IPS-NIHi7 (cell line): ENCODE results near the gene TFRC.
"Not testable (repeated sequence)": the region's sequence is repeated elsewhere in the genome, so short reads cannot be mapped to it uniquely, and the experiment has no call there.

Experiments
- DNase-seq: peaks from one replicate; pipeline ENCODE4 v3.0.0; 2012; ENCODE audit warnings: mixed read lengths; ENCODE audit errors: extremely low spot score

Gene TFRC

DNA sequence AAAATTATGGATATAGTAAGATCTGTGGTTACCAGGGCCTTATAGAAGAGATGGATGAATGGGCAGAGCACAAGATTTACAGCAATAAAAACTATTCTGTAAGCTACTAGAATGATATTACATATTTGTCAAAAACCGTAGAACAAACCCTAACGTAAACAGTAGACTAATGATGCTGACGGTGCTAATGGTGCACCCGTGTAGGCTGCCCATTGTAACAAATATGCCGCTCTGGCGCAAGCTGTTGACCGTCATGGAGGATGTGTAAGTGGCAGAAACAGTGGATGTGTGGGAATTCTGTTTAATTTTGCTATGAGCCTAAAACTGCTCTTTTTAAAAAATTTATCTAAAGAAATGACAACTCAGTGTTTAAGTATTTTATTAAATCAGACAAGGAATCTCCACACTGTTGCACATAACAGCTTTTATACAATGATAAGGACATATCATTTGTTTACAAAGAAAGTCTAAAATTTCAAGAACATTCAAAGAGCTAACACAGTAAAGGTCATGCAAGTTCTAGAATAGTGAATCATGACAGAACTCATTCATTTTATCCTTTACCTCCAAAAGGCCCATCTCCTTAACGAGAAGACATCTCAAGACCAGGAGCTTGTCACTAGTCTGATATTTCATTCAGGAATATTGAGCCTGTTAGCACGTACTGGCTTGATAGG, 32.8 kb downstream of the TFRC start:
- DNase-seq: no peak

DNA sequence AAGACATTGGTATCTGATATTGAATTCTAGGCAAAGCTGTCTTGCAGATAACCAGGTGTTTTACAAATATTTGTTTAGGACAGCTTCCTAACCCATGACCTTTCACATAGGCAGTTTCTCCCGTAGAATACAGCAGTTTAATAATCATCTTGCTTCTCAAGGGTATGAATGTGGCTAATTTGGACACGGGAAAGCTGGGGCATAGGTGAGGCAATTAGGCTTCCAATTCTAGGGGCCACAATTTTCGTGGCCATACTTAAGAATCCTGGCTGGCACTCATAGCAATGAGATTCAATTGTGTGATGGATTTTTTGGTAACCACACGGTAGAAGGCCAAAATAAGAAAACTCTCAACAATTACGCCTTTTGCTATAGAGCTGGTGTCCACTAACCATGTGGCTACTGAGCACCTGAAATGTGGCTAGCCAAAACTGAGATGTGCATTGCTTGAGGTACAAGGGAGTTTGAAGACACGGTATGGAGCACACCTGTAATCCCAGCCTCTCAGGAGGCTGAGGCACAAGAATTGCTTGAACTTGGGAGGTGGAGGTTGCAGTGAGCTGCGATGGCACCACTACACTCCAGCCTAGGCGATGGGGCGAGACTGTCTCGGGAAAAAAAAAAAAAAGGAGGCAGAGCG, 34.4 kb downstream of the TFRC start:
- no peak for DNase-seq

- no peak for DNase-seq
Observed at GRCh38 chr3:196044513-196044912, 37.4 kb downstream of the TFRC start.

DNA sequence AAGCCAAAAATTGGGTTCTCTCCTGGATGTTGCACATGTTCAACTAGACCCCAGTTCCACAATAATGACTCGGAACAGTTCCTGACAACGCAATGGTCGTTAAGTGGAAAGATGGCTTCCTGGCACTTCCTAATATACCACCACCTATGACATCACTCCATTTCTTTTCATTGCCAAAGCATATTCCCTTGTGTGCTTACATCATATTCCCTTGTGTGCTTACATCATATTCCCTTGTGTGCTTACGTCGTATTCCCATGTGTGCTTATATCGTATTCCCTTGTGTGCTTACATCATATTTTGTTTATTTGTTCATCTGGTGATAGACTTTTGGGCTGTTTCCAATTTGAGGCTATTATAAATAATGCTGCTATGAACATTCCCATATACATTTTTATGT, 39.2 kb downstream of the TFRC start:
- DNase-seq: no peak

DNA sequence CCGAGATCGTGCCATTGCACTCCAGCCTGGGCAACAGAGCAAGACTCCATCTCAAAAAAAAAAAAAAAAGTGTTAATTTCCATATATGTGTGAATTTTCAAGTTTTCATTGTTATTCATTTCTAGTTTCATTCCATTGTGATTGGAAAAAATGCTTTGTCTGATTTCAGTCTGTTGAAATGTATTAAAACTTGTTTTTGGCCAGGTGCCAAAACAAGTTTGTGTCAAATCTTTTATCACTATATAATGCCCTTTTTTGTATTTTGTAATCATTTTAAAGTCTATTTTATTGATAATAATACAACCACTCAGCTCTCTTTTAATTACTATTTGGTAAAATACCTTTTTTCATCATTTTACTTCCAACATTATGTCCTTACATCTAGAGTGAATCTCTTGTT, 42.5 kb downstream of the TFRC start:
- DNase-seq: no peak

DNA sequence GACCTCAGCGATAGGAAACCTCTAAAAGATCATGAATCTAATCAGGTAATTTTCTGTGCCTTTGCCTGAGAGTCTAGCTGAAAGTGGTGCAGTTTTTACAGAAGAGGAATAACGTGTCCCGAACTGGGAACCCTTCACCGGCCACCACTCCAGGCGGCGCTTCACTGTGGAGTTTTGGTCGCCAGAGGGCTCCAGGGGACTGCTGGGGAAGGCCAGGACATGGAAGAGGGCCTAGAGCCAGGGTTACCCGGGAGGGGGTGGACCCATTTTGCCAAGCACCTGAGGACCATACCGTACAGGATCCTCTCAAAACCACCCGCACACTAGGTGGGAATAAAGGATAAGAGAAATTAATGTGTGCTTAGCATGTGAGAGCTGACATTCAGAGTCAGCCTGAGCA, 55.8 kb downstream of the TFRC start:
- DNase-seq: not testable (repeated sequence)

DNA sequence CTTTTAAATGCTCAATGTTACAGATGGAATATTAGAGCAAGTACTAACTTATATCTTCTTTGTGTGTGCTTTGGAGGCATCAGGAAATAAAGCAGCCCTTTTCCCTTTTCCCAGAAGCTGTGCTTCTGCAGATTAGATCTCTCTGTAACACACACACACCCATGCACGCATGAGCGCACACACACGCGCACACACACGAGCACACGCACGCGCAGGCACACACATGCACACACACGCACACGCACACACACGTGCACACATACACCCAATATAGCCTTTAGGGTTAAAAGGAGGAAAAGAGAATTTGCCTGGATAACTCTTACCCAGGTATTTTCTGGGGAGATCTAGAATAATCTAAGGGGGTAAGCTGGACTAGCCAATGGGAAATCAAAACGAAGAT, 56.9 kb downstream of the TFRC start:
- no peak for DNase-seq

DNA sequence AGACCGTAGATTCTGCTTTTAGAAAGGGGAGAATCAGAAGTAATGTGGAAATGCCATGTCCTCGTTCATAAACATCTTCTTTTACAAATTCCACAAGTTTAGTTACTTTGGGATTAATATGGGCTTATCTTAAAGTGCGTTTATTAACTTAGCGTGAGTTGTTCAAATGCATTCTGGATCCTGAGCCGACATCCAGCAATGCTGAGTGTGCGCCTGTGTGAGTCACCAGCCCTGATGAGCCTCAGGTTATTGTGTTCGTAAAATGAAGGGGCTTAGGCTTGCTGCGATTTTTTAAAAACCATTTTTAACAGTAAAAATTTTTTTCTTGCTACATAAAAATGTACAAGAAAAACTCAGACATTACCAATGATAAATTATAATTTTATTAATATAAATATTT, 57.9 kb downstream of the TFRC start:
- DNase-seq: no peak

DNA sequence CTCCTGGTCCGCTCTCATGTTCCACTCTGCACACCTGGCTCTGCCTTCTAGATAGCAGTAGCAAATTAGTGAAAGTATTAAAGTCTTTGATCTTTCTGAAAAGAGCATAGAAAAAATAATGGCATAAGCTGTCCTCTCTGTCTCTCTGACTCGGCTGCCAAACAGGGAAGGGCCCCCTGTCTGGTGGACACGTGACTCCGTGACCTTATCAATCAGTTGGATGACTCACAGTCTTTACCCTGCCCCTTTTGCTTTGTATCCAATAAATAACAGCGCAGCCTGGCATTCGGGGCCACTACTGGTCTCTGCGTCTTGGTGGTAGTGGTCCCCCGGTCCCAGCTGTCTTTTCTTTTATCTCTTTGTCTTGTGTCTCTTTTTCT, 59.4 kb downstream of the TFRC start:
- not testable (repeated sequence) for DNase-seq

DNA sequence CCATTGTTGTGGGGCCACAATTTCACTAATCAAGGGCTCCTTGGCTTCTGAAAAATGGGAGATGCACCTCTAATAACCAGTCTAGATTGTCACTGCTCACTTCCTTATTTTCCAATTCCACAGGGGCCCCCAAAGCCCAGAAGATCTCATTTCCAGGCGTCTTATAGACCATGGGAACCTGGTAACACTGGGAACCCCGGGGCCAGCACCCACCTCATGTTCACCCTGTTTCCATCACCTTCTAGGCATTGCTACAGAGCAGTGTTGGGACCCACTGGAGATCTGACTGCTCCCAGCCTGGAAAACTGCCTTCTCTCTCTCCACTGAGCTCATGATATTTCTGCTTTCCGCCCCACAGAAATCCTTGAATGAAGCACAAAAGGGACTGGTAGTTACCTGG, 61.5 kb downstream of the TFRC start:
- no peak for DNase-seq

DNA sequence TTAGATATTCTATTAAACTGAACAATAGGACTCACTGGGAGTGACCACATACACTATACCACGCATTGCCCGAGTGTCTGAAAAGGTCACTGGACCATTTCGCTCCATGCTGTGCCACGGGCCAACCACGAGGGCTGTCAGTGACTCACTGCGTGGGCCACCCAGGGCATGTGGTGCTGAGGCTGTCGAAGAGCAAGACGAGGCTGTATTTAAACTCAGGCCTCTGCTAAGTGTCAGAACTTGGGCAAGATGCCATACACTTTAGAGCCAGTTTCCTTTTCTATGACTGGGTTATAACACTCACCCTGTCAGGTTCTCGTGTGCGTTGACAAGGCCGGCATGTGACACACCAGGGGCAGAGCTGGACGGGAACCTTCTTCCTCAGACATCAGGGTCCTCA, 62.3 kb downstream of the TFRC start:
- not testable (repeated sequence) for DNase-seq

GRCh38 chr3:196018159-196018558, 63.7 kb downstream of the TFRC start:
- DNase-seq: not testable (repeated sequence)

DNA sequence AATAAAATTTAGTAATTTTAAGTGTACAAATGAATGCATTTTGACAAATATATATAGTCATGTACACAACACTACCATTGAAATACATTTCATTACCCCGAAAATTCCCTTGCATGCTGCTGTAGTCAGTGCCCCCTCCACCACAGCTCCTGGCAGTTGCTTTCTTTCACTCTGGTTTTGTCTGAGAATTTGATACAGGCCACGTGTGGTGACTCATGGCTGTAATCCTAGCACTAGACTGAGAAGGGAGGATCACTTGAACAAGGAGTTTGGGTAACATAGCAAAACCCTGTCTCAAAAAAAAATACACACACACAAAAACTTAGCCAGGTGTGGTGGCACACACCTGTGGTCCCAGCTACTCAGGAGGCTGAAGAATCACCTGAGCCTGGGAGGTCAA, 65.4 kb downstream of the TFRC start:
- DNase-seq: no peak

DNA sequence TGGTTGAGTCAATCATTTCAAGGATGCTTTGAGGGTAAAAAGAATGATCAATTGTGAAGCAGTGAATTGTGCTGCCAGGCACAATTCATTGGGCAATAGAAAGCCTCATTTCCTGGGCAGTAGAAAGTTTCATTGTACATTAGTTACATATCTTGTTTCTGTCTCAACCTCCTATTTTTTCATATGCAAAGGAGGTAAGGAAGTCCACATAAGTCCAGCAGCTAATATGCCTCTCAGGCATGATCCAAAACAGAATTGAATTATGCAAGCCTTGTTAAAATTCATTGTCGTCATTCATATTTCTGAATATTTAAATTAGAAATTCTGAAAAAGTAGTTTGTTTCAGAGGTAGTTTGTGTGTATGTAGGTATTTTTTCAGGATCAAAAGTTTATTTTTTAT, 65.8 kb downstream of the TFRC start:
- no peak for DNase-seq

DNA sequence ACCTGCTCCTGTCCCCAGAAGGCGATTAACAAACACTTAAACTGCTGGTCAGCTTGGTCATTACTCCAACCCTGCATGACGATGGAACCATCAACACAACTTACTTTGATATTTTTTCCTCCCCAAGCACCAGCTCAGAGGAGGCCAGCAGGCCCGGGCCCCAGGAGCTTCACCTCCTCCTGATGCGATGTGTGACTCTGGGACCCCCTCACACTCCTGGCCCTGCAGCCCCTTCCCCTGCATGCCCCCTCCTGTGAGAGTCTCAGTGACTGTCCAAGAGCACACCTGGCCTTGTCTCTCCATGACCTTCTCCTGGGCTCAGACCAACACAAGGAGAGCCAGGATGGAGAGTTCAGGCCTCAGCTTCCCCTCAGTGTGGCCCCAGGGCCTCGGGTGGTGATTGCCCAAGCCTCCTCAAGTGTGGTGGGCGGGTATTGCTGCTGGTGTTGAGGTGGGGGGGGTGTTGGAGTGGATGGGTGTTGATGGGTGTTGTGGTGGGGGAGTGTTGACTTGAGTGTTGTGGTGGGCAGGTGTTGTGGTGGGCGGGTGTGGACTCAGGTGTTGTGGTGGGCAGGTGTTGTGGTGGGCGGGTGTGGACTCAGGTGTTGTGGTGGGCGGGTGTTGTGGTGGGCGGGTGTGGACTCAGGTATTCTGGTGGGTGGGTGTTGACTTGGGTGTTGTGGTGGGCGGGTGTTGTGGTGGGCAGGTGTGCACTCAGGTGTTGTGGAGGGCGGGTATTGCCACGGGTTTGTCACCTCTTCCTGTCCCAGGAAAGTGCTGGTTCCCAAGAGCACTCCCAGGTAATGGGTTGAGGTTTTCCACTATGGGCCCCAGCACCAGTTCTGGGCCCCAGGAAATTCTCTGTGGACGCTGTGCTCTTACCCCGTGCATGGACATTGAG, 68.1 kb downstream of the TFRC start:
- no peak for DNase-seq

DNA sequence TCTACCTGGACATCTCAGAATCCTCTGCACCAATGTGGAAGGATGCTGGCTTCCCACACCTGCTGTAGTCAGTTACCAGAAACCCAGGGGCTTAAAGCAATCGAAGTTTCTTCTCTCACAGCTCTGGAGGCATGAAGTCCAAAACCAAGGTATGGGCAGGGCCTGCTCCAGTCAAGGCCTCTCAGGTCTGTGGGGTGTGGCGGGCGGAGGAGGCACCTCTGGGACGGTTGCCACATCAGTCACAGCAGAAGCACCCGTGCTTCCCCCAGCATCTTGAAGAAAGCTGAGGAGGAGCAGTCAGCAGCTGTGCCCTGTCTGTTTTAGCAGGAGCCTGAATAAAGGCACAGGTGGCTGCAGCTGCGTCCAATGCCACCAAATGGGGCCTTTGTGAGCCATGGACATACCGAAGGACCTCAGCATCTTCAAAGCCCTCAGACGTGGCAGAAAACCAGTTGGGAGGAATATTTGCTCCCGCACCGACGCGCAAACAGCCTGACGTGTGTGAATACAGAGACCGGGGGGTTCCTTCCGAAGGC, 68.9 kb downstream of the TFRC start:
- DNase-seq: no peak

GRCh38 chr3:196012481-196012880, 69.4 kb downstream of the TFRC start:
- no peak for DNase-seq

DNA sequence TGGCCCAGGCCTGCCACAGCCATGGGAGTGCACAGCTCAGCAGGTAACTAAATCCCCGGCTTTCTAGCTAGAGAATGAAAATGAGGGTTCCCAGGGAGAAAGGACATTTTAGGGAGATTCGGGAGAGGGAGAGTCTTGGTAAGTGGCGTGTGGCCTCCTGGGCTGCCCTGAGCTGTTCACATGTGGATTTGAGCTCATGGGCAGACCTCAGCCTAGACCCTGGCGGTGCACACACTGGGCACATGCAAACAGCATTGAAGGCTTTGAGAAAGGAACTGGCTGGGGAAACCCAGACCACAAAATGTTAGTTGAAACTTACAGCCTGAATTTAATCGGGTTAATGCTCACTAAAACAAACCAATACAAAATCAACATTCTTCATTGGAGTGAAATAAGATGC, 72.4 kb downstream of the TFRC start:
- DNase-seq: no peak

GRCh38 chr3:196008929-196009328, 73.0 kb downstream of the TFRC start:
- DNase-seq: no peak

DNA sequence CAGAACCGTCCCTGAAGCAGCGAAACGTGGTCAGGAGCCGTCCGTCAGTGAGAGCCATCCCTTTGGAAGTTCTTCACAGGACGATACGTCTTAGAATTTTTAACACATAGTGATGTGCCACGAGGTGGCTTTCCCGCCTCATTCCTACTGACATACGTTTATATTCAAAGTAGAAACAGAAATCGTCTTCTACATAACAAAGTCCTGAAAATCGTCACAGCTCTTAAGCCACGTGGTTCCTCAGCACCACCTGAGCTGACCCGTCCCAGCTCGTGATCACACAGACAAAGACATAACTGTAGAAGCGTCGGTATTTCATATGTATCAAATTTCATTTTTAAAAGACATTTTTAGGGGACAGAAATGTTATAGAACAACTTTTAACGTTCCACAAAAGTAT, 73.5 kb downstream of the TFRC start:
- DNase-seq: no peak

GRCh38 chr3:196007744-196008335, 74.0 kb downstream of the TFRC start:
- no peak for DNase-seq

GRCh38 chr3:196005338-196005737, 76.6 kb downstream of the TFRC start:
- not testable (repeated sequence) for DNase-seq
